ENCODE measurements around the gene CFAP299.

CFAP299 gene

GRCh38 chr4:80540785-80541469, 205.4 kb downstream of the CFAP299 start:
- TF ChIP-seq ZFX (IDR thresholded peaks at IDR 0.05; ENCODE audit: borderline replicate concordance) (no peak), CTCF (IDR thresholded peaks at IDR 0.05) (no peak)
- no peak overlapping the region for H3K27ac ChIP-seq

GRCh38 chr4:80542747-80543146, 207.2 kb downstream of the CFAP299 start:
- TF ChIP-seq CTCF (IDR thresholded peaks at IDR 0.05): no peak
- TF ChIP-seq ZFX (IDR thresholded peaks at IDR 0.05; ENCODE audit: borderline replicate concordance): no peak
- H3K27ac ChIP-seq: no peak overlapping the region

- TF ChIP-seq ZFX (IDR thresholded peaks at IDR 0.05; ENCODE audit: borderline replicate concordance) (no peak), CTCF (IDR thresholded peaks at IDR 0.05) (no peak)
These were observed 224.8 kb downstream of the CFAP299 start for GRCh38 chr4:80560337-80560736.

GRCh38 chr4:80566203-80566872, 230.8 kb downstream of the CFAP299 start:
- no peak for TF ChIP-seq ZFX (IDR thresholded peaks at IDR 0.05; ENCODE audit: borderline replicate concordance)
- TF ChIP-seq CTCF (IDR thresholded peaks at IDR 0.05): no peak
- no peak overlapping the region for H3K27ac ChIP-seq

More at GRCh38 chr4:80560337-80560736, 224.8 kb downstream of the CFAP299 start:
- H3K27ac ChIP-seq: no peak overlapping the region

- no peak for TF ChIP-seq CTCF (IDR thresholded peaks at IDR 0.05)
- TF ChIP-seq ZFX (IDR thresholded peaks at IDR 0.05; ENCODE audit: borderline replicate concordance): no peak
- H3K27ac ChIP-seq: no peak overlapping the region
These were observed 233.4 kb downstream of the CFAP299 start for GRCh38 chr4:80568891-80569290.

- no peak for TF ChIP-seq CTCF (IDR thresholded peaks at IDR 0.05)
- TF ChIP-seq ZFX (IDR thresholded peaks at IDR 0.05; ENCODE audit: borderline replicate concordance): no peak
- no peak overlapping the region for H3K27ac ChIP-seq
These were observed 241.3 kb downstream of the CFAP299 start for GRCh38 chr4:80576796-80577195.

GRCh38 chr4:80578001-80578400, 242.5 kb downstream of the CFAP299 start:
- no peak overlapping the region for H3K27ac ChIP-seq
- TF ChIP-seq CTCF (IDR thresholded peaks at IDR 0.05): no peak
- no peak for TF ChIP-seq ZFX (IDR thresholded peaks at IDR 0.05; ENCODE audit: borderline replicate concordance)
